ENCODE results near the gene PRH2.

DNA sequence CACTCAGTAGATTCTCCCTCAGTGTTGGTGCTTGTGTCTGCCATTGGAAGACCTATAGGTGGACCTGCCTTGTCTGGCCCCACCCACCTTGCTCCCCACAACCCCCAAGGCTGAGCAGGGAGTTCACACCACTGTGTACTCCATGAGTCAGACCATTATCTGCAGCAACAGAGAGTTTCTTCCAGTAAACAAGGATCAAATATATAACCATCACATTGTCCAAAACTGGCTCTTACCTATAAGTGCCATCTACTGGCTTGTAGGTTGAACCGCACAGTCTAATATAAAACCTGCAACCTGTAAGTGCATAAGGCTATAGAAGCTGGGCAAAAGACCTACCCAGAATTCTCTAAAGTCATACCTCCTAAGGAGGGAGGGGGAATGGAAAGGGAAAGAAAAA lies 27.6 kb upstream of the PRH2 start:
- TF ChIP-seq, protein P1, sequence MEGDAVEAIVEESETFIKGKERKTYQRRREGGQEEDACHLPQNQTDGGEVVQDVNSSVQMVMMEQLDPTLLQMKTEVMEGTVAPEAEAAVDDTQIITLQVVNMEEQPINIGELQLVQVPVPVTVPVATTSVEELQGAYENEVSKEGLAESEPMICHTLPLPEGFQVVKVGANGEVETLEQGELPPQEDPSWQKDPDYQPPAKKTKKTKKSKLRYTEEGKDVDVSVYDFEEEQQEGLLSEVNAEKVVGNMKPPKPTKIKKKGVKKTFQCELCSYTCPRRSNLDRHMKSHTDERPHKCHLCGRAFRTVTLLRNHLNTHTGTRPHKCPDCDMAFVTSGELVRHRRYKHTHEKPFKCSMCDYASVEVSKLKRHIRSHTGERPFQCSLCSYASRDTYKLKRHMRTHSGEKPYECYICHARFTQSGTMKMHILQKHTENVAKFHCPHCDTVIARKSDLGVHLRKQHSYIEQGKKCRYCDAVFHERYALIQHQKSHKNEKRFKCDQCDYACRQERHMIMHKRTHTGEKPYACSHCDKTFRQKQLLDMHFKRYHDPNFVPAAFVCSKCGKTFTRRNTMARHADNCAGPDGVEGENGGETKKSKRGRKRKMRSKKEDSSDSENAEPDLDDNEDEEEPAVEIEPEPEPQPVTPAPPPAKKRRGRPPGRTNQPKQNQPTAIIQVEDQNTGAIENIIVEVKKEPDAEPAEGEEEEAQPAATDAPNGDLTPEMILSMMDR (IDR thresholded peaks at IDR 0.05) = no peak
- no peak for TF ChIP-seq POLR2A (IDR thresholded peaks at IDR 0.05)
